Parathyroid adenoma (tissue), 2 donors: ENCODE results near the gene FCGR2B.
"Not testable (repeated sequence)": the region's sequence is repeated elsewhere in the genome, so short reads cannot be mapped to it uniquely, and the experiment has no call there.

Source experiments
- H2AFZ ChIP-seq: fragments of 300-600 bp; sonication (generic); one replicate; pipeline ENCODE4 v1.7.0; 2017; ENCODE audit warnings: antibody characterized with exemption, mild to moderate bottlenecking
- H3K27ac ChIP-seq: fragments of 300-600 bp; sonication (generic); one replicate; pipeline ENCODE4 v1.7.0; 2017
- H3K27me3 ChIP-seq: fragments of 300-600 bp; sonication (generic); one replicate; pipeline ENCODE4 v1.7.0; 2017; ENCODE audit warnings: low read length; ENCODE audit not compliant: control insufficient read depth, insufficient read depth
- H3K36me3 ChIP-seq: fragments of 300-600 bp; sonication (generic); one replicate; pipeline ENCODE4 v1.7.0; 2017; ENCODE audit warnings: low read length; ENCODE audit not compliant: control insufficient read depth, insufficient read depth
- H3K4me1 ChIP-seq: fragments of 300-600 bp; sonication (generic); one replicate; pipeline ENCODE4 v1.7.0; 2017; ENCODE audit warnings: control low read depth
- H3K4me2 ChIP-seq: fragments of 300-600 bp; sonication (generic); one replicate; pipeline ENCODE4 v1.7.0; 2017; ENCODE audit warnings: low read length
- H3K4me3 ChIP-seq: fragments of 300-600 bp; sonication (generic); one replicate; pipeline ENCODE4 v1.7.0; 2017; ENCODE audit warnings: low read depth, low read length
- H3K79me2 ChIP-seq: fragments of 300-600 bp; sonication (generic); one replicate; pipeline ENCODE4 v1.7.0; 2017; ENCODE audit warnings: control low read depth
- H3K9ac ChIP-seq: fragments of 300-600 bp; sonication (generic); one replicate; pipeline ENCODE4 v1.7.0; 2017; ENCODE audit warnings: mild to moderate bottlenecking
- H3K9me3 ChIP-seq: fragments of 300-600 bp; sonication (generic); one replicate; pipeline ENCODE4 v1.7.0; 2017; ENCODE audit warnings: low read length; ENCODE audit not compliant: control insufficient read depth
- donor health status: primary hyperparathyroidism.

The FCGR2B gene

DNA sequence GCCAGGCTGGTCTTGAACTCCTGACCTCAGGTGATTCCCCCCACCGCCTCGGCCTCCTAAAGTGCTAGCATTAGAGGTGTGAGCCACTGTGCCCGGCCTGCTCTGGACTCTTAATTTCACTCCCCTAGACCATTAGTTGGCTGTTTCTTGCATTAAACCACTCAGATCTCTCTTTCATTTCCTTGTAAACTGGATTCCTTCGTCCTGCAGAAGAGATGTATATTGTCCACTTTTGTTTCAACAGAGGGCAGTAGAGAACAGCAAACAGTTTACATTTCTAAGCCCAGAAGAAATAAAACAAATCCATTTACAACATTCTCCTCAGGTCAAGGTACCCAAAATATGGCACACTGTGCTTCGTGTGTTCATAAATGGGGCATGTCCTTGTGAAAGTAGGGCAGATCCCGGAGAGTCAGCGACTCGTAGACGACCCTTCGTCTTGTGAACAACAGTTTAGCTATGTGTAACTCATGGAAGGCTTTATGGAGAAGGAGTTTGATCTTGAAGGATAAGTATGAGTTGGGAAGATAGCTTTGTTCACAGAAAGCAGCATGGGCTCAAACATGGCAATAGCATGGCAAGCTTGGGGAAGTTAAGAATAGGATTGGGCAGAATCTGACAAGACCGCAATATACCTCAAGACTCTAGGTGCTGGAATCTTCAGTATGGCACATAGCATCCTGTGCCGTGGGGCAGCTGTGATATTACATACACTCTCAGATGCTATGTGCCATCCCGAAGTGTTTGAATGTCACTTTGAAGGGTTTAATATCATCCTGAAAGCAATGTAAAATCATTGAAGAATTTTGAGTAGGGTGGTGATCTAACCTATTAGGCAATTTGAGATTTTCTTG lies 15.2 kb upstream of the FCGR2B start:
- H3K27me3 ChIP-seq, H3K4me3 ChIP-seq, H3K36me3 ChIP-seq, H3K4me1 ChIP-seq, H3K27ac ChIP-seq, H3K79me2 ChIP-seq, H3K9ac ChIP-seq, H3K4me2 ChIP-seq, H2AFZ ChIP-seq, H3K9me3 ChIP-seq: not testable (repeated sequence)

GRCh38 chr1:161653541-161653940 lies 9.4 kb upstream of the FCGR2B start:
- H3K27ac ChIP-seq, result not testable (repeated sequence)

GRCh38 chr1:161653971-161654370 lies 9.0 kb upstream of the FCGR2B start:
- not testable (repeated sequence) for H3K27me3 ChIP-seq, H3K27ac ChIP-seq, H3K9ac ChIP-seq, H3K79me2 ChIP-seq, H3K9me3 ChIP-seq, H3K4me2 ChIP-seq, H3K4me1 ChIP-seq, H3K4me3 ChIP-seq, H2AFZ ChIP-seq, H3K36me3 ChIP-seq

More at GRCh38 chr1:161653541-161653940, 9.4 kb upstream of the FCGR2B start:
- H3K4me2 ChIP-seq, H3K27me3 ChIP-seq, H3K79me2 ChIP-seq, H3K36me3 ChIP-seq, H3K9me3 ChIP-seq, H2AFZ ChIP-seq, H3K9ac ChIP-seq, H3K4me3 ChIP-seq, H3K4me1 ChIP-seq: not testable (repeated sequence)

DNA sequence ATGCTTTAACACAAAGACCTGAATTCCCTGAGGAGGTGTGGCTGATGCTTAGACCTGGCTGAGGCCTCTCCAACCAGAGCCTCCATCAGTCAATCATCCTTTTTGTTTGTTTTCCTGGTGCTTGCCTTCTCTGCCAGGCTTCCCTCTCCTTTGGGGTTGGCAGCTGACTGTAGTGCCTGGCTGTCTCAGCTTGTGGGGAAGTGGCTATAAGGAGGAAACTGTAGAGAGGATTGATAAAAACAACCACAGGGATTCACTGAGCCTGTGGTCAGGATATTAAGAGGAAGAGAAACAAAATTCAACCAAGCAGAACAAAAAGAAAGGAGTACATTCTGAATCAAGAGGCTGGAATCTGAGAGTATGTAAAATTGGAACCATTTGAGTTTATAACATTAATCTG lies 4.4 kb upstream of the FCGR2B start:
- not testable (repeated sequence) for H3K4me3 ChIP-seq, H3K27ac ChIP-seq, H3K79me2 ChIP-seq, H2AFZ ChIP-seq, H3K36me3 ChIP-seq, H3K27me3 ChIP-seq, H3K4me2 ChIP-seq, H3K9me3 ChIP-seq, H3K9ac ChIP-seq, H3K4me1 ChIP-seq

DNA sequence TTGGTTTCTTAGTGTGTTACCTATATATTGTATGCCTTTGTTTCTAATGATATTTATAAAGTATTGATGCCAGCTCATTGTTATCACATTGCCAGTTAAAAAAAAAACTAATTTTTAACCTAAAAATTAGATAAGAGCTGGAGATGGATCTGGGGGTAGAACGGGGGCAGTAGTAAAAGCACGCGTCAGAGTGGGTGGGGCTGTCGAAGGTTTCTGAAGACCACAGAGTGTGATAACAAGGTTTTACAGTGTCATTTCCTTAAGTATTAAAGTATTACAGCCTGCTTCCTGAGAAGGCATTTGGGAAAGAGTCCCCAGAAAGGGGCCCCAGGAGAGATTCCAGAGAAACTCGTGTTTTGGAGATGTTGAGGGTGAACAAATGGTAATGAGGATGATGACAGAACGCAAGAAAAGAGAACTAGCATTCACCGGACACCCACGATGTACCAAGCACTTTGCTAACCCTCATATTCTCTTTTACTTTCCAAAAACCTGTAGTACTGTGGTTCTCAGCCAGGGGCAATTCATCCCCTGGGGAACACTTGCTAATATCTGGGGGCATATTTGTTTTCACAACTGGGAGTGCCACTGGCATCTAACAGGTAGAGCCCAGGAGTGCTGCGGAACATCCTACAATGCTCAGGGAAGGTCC lies 1.2 kb upstream of the FCGR2B start:
- H3K4me2 ChIP-seq, H3K79me2 ChIP-seq, H3K9me3 ChIP-seq, H3K9ac ChIP-seq, H3K4me3 ChIP-seq, H3K4me1 ChIP-seq, H3K36me3 ChIP-seq, H3K27me3 ChIP-seq, H3K27ac ChIP-seq, H2AFZ ChIP-seq: not testable (repeated sequence)

DNA sequence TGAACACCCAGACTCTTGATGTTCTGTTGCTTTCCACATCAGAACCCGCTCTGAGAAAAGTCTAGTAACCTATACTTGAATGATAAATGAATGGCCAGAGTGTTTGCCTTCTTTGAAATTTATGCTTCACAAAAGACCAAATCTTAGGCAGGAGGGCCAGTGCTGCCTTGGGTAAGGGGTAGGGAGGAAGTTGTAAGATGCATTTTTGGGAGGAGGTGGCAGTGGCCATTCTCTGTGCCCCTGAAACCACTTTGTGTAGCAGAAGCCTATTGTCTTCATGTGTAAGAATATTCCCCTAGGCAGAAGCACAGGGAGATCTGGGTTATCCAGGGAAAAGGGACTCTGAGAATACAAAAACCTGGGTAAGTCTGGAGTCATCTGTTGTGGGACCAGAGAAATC lies 626 bp downstream of the FCGR2B start:
- not testable (repeated sequence) for H3K27ac ChIP-seq, H3K4me2 ChIP-seq, H3K36me3 ChIP-seq, H3K9me3 ChIP-seq, H3K79me2 ChIP-seq, H2AFZ ChIP-seq, H3K9ac ChIP-seq, H3K4me1 ChIP-seq, H3K27me3 ChIP-seq, H3K4me3 ChIP-seq

DNA sequence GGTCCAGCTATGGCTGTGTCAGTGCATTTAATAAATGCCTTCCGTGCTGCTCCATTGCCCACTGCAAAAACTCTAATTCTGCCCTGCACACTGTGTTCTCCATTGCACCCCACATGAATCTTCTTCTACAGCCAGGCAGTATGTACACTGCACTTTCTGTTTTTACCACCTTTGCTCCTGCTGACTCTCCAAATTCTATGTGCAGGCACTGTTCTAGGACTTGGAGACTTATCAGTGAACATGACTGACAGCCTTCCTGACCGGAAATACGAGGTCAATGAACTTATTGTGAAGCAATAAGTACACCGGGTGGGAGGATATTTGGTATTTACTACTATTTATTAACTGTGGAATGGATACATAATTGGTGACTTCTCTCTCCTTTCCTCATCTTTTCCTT lies 1.7 kb downstream of the FCGR2B start:
- H3K27me3 ChIP-seq, H3K27ac ChIP-seq, H3K79me2 ChIP-seq, H3K9me3 ChIP-seq, H3K9ac ChIP-seq, H3K4me1 ChIP-seq, H3K4me3 ChIP-seq, H2AFZ ChIP-seq, H3K4me2 ChIP-seq, H3K36me3 ChIP-seq: not testable (repeated sequence)

- H3K4me2 ChIP-seq, H2AFZ ChIP-seq, H3K4me1 ChIP-seq, H3K27me3 ChIP-seq, H3K27ac ChIP-seq, H3K9ac ChIP-seq, H3K79me2 ChIP-seq, H3K36me3 ChIP-seq, H3K9me3 ChIP-seq, H3K4me3 ChIP-seq: not testable (repeated sequence)
Measured at GRCh38 chr1:161671045-161672020, 8.4 kb downstream of the FCGR2B start.

GRCh38 chr1:161673437-161673836 lies 10.5 kb downstream of the FCGR2B start:
- H3K4me3 ChIP-seq, H3K4me1 ChIP-seq, H2AFZ ChIP-seq, H3K36me3 ChIP-seq, H3K27me3 ChIP-seq, H3K9ac ChIP-seq, H3K9me3 ChIP-seq, H3K27ac ChIP-seq, H3K4me2 ChIP-seq, H3K79me2 ChIP-seq: not testable (repeated sequence)

DNA sequence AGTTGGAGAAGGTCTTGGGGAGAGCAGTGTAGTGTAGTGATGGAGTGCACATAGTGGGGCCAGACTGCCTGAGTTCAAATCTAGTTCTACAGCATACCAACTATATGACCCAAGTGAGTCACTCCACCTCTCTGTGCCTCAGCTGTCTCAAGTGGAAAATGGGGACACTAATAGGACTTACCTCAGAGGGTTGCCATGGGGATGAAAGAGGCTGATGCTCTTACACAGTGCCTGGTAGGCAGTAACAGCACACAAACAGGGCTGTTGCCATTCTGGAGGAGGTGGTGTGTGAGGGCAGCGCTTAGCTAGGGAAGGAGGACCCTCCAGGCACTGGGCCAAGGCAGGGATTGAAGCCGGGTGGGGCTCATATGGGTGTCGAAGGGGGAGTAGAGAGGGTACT lies 11.5 kb downstream of the FCGR2B start:
- not testable (repeated sequence) for H3K4me2 ChIP-seq, H3K27ac ChIP-seq, H3K4me1 ChIP-seq, H3K9ac ChIP-seq, H3K4me3 ChIP-seq, H3K36me3 ChIP-seq, H2AFZ ChIP-seq, H3K79me2 ChIP-seq, H3K27me3 ChIP-seq, H3K9me3 ChIP-seq
